ENCODE data around the gene SYT1. TPM values are rescaled to one million over a fixed set of nuclear protein-coding genes. Genes with fewer than 3 reads are reported as not detected.

Gene SYT1
- polyA plus RNA-seq, 3 donors: 0.72 TPM; not detected in 2

DNA sequence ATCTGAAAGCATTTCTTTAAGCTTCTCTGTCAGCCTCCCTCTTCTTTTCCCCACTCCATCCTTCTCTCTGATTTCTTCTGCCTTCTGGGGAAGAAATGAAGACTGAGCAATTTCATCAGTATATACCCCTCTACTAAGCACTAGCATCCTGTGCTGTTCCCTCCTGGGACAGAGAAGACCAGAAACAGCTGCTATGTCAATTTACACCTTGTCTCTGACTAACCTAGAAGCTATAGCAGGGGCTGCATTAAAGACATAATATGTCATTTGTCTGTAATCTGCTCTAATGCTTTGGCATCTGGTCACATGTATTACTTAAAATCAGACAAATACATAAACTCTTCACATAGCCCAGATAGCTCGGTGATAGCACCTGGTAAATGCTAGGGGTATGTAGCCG, 529.3 kb downstream of the SYT1 start:
- peak overlapping the region in 1 of 7 donors; percentile 1 for H3K27ac Mint-ChIP-seq
- 80% methylated on average over 1 of the region's 2 CpGs for WGBS (ENCODE audit: insufficient coverage)

DNA sequence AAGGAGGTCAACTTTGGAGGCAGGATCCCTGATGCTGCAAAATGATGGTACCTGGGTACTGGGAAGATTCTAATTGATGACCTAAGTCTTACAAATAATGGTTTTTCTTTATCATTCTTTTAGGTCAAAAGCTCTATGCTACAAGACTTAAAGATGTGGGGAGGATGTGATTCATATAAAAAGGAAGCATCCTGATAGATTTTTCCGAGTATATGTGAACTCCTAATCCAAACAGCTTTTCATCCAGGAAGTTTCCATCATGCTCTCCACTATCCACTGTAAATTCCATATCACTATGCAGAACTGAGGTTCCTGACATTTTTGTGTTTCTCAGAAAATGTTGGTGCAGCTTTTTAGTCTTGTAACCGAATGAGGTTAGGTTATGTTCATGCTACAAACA, 533.0 kb downstream of the SYT1 start:
- WGBS (ENCODE audit: insufficient coverage): no CpG with 5 or more reads among the region's 2 CpGs
- Mint-ChIP-seq H3K4me3 (no peak overlapping the region), H3K27ac (no peak overlapping the region), H3K27me3 (ENCODE audit: low read depth in 3 of 3) (peaks cover 0 to 2% (median 0%) of the 10 kb centered on the region in 3 donors), H3K36me3 (no peaks in the 10 kb centered on the region), H3K4me1 (no peaks in the 10 kb centered on the region), H3K9me3 (no peaks in the 10 kb centered on the region)
- no peaks in the 10 kb centered on the region for H3K4me1 ChIP-seq (ENCODE audit: control insufficient read depth in 1 of 2, insufficient read depth in 2 of 2, low read length in 2 of 2)
- no peak overlapping the region for H3K4me2 ChIP-seq (replicated peaks; ENCODE audit: extremely low read depth, low read length, poor library complexity, severe bottlenecking)
- H2AFZ ChIP-seq (ENCODE audit: insufficient read depth, low read depth, low read length, poor library complexity, severe bottlenecking): no peak overlapping the region
- no peaks in the 10 kb centered on the region for H3K36me3 ChIP-seq (replicated peaks in 1 of 2; ENCODE audit: control insufficient read depth in 1 of 2, insufficient read depth in 2 of 2, low read length in 2 of 2)
- no peak for DNase-seq
- H3K27ac ChIP-seq (ENCODE audit: low read depth in 1 of 2, low read length in 2 of 2): no peak overlapping the region
- H3K79me2 ChIP-seq (ENCODE audit: insufficient read depth, low read length): no peaks in the 10 kb centered on the region
- H3K9ac ChIP-seq (ENCODE audit: insufficient read depth, low read length, poor library complexity, severe bottlenecking): no peak overlapping the region
- no peaks in the 10 kb centered on the region for H4K20me1 ChIP-seq (ENCODE audit: insufficient read depth, low read length)
- TF ChIP-seq, protein P1, sequence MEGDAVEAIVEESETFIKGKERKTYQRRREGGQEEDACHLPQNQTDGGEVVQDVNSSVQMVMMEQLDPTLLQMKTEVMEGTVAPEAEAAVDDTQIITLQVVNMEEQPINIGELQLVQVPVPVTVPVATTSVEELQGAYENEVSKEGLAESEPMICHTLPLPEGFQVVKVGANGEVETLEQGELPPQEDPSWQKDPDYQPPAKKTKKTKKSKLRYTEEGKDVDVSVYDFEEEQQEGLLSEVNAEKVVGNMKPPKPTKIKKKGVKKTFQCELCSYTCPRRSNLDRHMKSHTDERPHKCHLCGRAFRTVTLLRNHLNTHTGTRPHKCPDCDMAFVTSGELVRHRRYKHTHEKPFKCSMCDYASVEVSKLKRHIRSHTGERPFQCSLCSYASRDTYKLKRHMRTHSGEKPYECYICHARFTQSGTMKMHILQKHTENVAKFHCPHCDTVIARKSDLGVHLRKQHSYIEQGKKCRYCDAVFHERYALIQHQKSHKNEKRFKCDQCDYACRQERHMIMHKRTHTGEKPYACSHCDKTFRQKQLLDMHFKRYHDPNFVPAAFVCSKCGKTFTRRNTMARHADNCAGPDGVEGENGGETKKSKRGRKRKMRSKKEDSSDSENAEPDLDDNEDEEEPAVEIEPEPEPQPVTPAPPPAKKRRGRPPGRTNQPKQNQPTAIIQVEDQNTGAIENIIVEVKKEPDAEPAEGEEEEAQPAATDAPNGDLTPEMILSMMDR (IDR thresholded peaks at IDR 0.05): no peak
- H3K9me3 ChIP-seq (replicated peaks in 1 of 2; ENCODE audit: control insufficient read depth in 1 of 2, insufficient read depth in 1 of 2, low read length in 2 of 2): no peaks in the 10 kb centered on the region
- no peak overlapping the region for H3K4me3 ChIP-seq (replicated peaks in 1 of 3; ENCODE audit: low read depth in 2 of 3, low read length in 3 of 3)
- no peaks in the 10 kb centered on the region for H3K27me3 ChIP-seq (ENCODE audit: control insufficient read depth in 2 of 2, insufficient read depth in 2 of 2, low read length in 2 of 2)
- intact Hi-C loops (cut with micrococcal nuclease): no loop called here

More for the DNA sequence above, 529.3 kb downstream of the SYT1 start:
- Mint-ChIP-seq H3K27me3 (ENCODE audit: low read depth in 3 of 3) (peaks cover 0 to 2% (median 0%) of the 10 kb centered on the region in 3 donors), H3K9me3 (peaks cover 0 to 2% (median 1%) of the 10 kb centered on the region in 7 donors), H3K4me1 (no peaks in the 10 kb centered on the region), H3K4me3 (no peak overlapping the region), H3K36me3 (no peaks in the 10 kb centered on the region)
- H2AFZ ChIP-seq (ENCODE audit: insufficient read depth, low read depth, low read length, poor library complexity, severe bottlenecking): no peak overlapping the region
- TF ChIP-seq, protein P1 (IDR thresholded peaks at IDR 0.05): no peak
- intact Hi-C loops (cut with micrococcal nuclease): no loop called here
- H3K4me2 ChIP-seq (replicated peaks; ENCODE audit: extremely low read depth, low read length, poor library complexity, severe bottlenecking): no peak overlapping the region
- H3K9me3 ChIP-seq (replicated peaks in 1 of 2; ENCODE audit: control insufficient read depth in 1 of 2, insufficient read depth in 1 of 2, low read length in 2 of 2): no peaks in the 10 kb centered on the region
- H3K36me3 ChIP-seq (replicated peaks in 1 of 2; ENCODE audit: control insufficient read depth in 1 of 2, insufficient read depth in 2 of 2, low read length in 2 of 2): no peaks in the 10 kb centered on the region
- H3K27ac ChIP-seq (ENCODE audit: low read depth in 1 of 2, low read length in 2 of 2): no peak overlapping the region
- no peak overlapping the region for H3K9ac ChIP-seq (ENCODE audit: insufficient read depth, low read length, poor library complexity, severe bottlenecking)
- no peaks in the 10 kb centered on the region for H3K27me3 ChIP-seq (ENCODE audit: control insufficient read depth in 2 of 2, insufficient read depth in 2 of 2, low read length in 2 of 2)
- H4K20me1 ChIP-seq (ENCODE audit: insufficient read depth, low read length): no peaks in the 10 kb centered on the region
- H3K4me3 ChIP-seq (replicated peaks in 1 of 3; ENCODE audit: low read depth in 2 of 3, low read length in 3 of 3): no peak overlapping the region
- DNase-seq: no peak
- H3K4me1 ChIP-seq (ENCODE audit: control insufficient read depth in 1 of 2, insufficient read depth in 2 of 2, low read length in 2 of 2): no peaks in the 10 kb centered on the region
- no peaks in the 10 kb centered on the region for H3K79me2 ChIP-seq (ENCODE audit: insufficient read depth, low read length)

Measured in CD14-positive monocyte (primary cell).